ENCODE results near the gene PON1.

PON1 gene

DNA sequence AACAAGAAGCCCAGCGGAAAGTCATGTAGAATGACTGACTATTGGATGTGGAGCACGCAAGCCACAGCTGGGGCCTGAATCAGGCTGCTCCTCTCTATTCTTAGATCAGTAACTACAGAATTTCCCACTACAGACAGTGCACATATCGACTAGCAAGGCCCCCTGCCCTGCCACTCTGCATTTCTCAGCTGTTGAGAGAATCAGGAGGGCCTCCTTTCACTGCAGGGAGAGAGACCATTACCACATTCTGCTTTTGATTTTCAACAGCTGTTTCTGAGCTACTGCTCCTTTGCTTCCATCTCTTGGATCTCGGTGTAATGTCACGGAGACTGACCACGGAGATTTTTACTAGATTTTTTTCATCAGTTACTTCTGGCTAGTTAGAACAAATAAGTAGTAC is 73.8 kb downstream of the PON1 start:
- DNase-seq: no peak
